GM04504 (cell line): ENCODE measurements around the gene ORMDL2.

Experiments used
- DNase-seq: peaks from one replicate; pipeline ENCODE4 v3.0.0-alpha.2; 2012; ENCODE audit warnings: low read depth

ORMDL2 gene

GRCh38 chr12:55817345-55818139 is at the start of gene ORMDL2, which contains the start of gene SARNP:
Gene ORMDL2, plus strand, starts transcription at chr12:55818041. Its CDS starts 959 bp downstream, at chr12:55819000.
Gene SARNP, minus strand, starts transcription at chr12:55817724. Its CDS starts 23 bp downstream, at chr12:55817701.
- peak; percentile 100 for DNase-seq

DNA sequence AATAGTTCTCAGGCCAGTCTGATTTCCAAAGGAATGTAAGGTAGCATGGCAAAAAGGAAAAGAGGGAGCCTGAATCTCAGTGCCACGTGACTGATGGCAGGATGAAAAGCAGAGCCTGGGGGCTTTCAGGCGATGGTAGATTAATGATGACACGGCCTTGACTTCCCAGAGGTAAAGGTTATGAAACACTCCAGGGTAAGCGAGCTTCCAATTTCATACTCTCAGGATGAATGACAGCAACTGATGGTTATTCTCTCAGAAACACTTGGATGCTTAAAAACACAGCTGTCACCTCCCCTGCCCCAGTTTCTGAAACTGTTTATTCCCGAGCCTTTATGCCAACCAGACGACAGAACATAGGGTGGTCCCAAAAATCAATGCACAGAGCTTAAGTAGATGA is 46.1 kb upstream of the ORMDL2 start:
- DNase-seq = no peak

- no peak for DNase-seq
Observed at GRCh38 chr12:55777856-55778255, 40.0 kb upstream of the ORMDL2 start.

GRCh38 chr12:55780685-55781084 is 37.2 kb upstream of the ORMDL2 start:
- no peak for DNase-seq

GRCh38 chr12:55788546-55788945 is 29.3 kb upstream of the ORMDL2 start:
- no peak for DNase-seq

- DNase-seq = no peak
Observed at GRCh38 chr12:55789171-55789570, 28.7 kb upstream of the ORMDL2 start.

DNA sequence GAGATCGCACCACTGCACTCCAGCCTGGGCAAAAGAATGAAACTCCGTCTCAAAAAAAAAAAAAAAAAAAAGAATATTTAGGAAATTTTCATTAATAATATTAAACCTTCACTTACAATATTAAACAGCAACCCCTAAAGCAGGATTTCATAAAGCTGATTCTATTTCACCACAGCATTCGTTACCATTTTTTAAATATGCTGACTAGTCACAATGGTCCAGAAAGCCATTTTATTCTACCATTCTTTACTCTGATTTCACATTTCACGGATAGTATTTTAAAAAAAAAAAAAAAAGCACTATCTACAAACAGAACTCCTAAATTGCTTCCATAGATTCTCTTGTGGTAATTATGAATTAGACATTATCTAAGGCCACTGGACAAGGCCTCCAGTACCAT is 27.9 kb upstream of the ORMDL2 start:
- no peak for DNase-seq

- DNase-seq = no peak
Observed at GRCh38 chr12:55795950-55796349, 21.9 kb upstream of the ORMDL2 start.

DNA sequence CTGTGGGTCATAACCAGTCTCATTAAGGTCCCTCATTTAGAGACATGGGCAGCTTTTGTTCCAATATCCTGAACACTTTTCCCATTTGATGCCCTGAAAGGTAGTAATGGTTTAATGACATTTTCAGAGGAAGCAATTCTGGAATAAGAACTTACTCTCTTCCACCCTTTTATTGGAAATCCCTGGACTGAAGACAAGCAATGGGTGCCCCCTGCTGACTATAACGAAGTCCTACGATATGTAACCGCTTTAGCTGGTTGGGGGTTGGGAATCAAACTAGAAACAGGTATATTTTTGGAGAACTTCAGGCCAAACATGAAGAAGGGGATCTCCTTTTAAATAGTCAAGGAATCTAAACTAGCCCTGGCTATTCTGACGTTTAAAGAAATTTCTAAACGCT is 20.8 kb upstream of the ORMDL2 start:
- DNase-seq = peak; percentile 19

GRCh38 chr12:55797550-55797949 is 20.3 kb upstream of the ORMDL2 start:
- no peak for DNase-seq

DNA sequence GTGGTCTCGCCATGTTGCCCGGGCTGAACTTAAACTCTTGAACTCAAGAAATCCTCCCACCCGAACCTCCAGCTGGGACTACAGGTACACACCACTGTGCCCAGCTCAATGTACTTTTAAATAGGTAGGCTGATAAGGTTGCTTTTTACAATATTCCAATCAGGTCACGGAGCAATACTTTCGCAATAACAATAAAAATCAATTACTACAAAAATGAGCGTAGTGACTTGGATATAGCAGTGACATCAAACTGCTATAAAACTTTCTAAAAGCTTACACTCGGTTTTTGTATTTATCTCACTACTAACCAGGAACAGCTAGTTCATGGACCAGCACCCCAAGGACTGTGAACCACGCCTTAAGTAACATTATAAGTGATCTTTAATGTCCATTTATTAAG is 10.9 kb upstream of the ORMDL2 start:
- no peak for DNase-seq

- DNase-seq = no peak
Observed at GRCh38 chr12:55809274-55809673, 8.6 kb upstream of the ORMDL2 start.

- DNase-seq = no peak
Observed at GRCh38 chr12:55812088-55812487, 5.8 kb upstream of the ORMDL2 start.

DNA sequence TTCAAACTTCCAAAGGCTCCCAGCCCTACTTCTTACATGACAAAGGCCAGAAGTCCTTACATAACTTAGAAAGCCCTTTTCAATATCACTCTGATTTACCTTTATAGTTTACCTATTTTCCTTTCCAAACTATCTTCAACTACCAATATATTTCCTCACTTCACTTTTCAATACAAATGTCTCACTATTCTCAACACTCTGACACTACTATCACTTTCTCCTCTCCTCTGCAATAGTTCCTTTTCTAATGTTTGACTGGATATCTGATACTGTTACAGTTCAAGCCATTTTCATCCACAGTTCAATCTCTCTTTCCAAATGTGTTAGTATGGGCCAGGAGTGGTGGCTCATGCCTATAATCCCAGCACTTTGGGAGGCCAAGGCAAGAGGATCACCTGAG is 3.6 kb upstream of the ORMDL2 start:
- no peak for DNase-seq

DNA sequence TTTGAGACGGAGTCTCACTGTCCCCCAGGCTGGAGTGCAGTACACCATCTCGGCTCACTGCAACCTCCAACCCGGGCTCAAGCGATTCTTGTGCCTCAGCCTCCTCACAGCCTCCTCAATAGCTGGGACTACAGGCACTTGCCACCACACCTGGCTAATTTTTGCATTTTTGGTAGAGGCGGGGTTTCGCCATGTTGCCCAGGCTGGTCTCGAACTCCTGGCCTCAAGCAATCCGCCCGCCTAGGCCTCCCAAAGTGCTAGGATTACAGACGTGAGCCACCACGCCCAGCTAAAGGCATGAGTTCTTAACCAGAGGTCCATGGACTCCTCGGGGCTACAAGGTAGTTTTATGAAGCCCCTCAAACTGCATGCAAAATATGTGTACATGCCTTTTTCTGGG is 2.4 kb upstream of the ORMDL2 start:
- DNase-seq = no peak

DNA sequence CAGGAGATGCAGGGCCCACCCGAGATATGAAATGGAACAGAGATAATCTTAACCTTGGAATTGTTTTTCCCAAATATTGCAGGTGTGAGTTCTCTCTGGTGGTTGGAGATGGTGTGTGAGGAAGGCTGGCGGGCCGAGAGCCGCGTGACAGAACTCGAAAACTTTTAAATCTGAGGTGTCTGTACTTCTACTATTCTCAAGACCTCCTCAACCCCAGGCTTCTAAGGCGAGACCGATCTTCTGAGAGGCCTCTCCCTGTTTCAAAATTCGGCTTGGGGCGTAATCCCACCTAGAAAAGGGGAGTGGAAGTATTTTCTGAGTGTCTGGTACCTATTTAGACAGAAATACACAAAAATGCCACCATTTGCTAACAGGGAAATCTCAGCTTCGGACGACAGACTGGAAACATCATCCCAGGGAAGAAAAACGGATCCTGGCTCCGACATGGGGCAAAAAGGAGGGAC is 928 bp upstream of the ORMDL2 start:
- no peak for DNase-seq

- DNase-seq = no peak
Observed at GRCh38 chr12:55818140-55818728, 393 bp downstream of the ORMDL2 start.

DNA sequence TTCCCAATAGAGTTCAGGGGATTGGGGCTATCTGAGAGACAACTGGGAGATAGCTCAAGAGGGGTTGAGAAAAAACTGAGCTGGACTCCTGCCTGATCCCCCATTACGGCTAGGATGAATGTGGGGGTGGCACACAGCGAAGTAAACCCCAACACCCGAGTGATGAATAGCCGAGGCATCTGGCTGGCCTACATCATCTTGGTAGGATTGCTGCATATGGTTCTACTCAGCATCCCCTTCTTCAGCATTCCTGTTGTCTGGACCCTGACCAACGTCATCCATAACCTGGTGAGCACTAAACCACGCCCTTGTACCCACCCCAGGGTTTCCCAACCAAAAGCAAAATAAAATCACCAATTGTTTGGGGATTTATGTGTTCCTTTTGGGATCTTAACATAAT is 1.0 kb downstream of the ORMDL2 start:
- DNase-seq = no peak

GRCh38 chr12:55820679-55821078 is 2.8 kb downstream of the ORMDL2 start:
- DNase-seq = no peak

GRCh38 chr12:55822228-55822627 is 4.4 kb downstream of the ORMDL2 start:
- DNase-seq = no peak

- DNase-seq = no peak
Observed at GRCh38 chr12:55823419-55823818, 5.6 kb downstream of the ORMDL2 start.

- no peak for DNase-seq
Observed at GRCh38 chr12:55824726-55825125, 6.9 kb downstream of the ORMDL2 start.

DNA sequence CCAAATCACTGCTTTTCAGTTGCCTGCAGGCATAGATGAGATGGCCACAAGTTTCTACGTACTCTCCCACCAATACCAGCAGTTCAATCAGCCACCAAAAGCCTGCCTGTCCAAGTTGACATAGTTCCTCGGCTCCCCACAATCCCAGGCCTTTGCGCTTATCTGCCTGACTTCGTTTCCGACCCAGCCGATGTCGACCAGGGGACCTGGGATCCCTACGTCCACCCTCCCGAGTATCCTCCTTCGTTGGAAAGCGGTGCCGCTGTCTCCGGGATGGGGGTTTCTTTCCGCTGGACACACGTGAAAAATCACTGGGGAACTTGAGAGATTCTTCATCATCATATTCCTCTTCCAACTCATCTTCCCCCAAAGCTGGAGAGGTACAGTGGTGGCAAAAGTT is 10.0 kb downstream of the ORMDL2 start:
- DNase-seq = no peak

DNA sequence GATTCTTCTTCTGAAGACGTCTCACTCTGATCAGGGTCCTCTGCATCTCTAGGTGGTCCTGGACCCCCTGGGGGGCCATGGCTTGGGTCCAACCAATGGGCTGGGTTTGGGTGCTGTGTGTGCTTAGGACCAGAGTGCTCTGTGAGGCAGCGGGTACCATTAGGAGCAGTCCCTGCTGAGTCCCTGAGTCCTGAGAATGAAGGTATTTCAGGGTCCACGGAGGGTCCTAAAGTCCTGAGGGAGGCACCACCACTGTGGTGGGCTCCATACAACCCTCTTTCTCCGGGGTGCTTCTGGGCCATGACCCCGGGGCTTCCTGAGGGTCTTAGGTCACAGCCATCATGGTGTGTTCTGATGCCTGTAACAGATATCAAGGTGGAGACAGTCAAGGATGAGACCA is 10.5 kb downstream of the ORMDL2 start:
- no peak for DNase-seq
